Measurements from ENCODE around the gene ERN1. TPM values are rescaled to one million over a fixed set of nuclear protein-coding genes. Genes with fewer than 3 reads are reported as not detected.
A peak's percentile ranks its signal among the peaks of the same experiment; 100 is the strongest.

The ERN1 gene
- total RNA-seq, 1 donor from 2014 or later: 7.1 TPM

DNA sequence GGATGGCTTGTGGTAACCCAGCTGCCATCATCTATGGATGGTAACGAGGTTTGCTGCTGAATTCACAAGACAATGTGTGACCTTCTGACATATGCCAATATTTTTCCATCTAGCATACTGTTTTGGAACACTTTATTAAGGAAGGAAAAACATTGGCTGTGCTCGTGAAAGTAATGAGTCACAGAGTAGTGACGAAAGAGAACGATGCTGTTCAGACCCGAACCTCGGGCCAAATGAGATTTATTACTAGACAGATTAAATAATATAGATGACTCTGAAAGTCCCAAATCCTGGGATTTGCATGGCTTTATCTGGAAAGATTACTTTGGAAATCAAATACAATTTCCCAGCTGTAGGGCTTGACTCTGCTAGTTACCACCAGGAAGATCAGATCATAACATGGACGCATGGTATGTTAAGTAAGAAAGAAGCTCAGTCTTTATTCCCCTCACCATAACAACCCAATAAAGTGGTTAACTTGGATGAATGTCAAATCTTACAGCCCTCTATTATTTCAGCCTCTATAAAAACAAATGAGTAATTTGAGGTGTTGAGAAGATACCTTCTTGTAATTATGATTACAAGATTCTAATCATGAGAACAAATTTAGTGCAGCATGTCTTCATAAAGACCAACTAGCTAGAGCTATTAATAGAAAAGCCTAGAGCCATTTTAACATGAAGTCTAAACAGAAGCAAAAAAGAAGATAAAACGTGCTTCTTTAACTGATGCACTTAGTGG, 32.6 kb downstream of the ERN1 start:
- ATAC-seq (peak; percentile 31), DNase-seq (ENCODE audit: missing footprints) (no peak)
- intact Hi-C loops (cut with DNase I): no loop called here

GRCh38 chr17:64096037-64096436, 33.9 kb downstream of the ERN1 start:
- ATAC-seq: no peak
- intact Hi-C loops (cut with DNase I): no loop called here
- no peak for DNase-seq (ENCODE audit: missing footprints)

- intact Hi-C loops (cut with DNase I): no loop called here
- DNase-seq (ENCODE audit: missing footprints) (no peak), ATAC-seq (no peak)
These were observed 34.6 kb downstream of the ERN1 start for GRCh38 chr17:64095144-64095882.

DNA sequence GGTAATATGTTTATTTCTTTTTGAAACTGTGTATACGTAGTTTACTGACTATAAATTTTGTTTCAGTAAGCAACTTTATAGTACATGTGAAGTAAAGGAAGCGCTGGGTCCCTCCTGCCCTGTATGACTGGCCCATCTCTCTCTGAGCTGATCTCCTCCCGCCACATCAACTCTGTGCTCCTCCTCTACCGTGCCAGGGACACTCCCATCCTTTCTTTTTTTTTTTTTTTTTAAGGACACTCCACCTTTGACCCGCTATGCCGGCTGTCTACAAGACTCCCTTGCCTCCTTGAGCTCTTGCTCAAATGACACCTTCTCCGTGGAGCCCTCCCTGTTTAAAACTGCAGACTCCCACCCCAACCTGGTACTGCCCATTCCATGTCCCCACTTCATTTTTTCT, 35.5 kb downstream of the ERN1 start:
- DNase-seq (ENCODE audit: missing footprints): no peak
- ATAC-seq: no peak
- intact Hi-C loops (cut with DNase I): no loop called here

DNA sequence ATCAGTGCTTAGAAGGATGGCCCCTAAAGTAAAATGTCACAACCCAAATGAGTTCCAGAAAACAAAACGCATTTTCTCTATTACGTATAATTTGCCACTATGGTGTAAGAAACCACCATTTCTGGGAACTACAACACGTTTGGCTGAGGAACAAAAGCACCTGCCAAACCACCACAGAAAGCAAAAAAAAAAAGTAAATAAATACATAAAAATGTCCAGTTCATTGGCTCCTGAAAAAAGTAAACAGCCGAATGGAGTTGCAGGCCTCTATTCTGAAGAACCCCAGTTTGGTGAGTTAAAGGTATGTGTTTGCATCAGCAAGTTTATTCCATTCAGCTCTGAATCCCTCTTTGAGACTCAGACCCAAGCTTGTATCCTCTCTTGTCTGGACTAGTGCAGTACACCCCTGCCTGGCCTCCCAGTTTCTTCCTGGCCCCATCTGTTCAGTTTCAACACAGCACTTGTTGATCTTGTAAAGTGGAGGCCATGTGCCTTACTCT, 36.9 kb downstream of the ERN1 start:
- ATAC-seq (no peak), DNase-seq (ENCODE audit: missing footprints) (no peak)
- intact Hi-C loops (cut with DNase I): no loop called here

DNA sequence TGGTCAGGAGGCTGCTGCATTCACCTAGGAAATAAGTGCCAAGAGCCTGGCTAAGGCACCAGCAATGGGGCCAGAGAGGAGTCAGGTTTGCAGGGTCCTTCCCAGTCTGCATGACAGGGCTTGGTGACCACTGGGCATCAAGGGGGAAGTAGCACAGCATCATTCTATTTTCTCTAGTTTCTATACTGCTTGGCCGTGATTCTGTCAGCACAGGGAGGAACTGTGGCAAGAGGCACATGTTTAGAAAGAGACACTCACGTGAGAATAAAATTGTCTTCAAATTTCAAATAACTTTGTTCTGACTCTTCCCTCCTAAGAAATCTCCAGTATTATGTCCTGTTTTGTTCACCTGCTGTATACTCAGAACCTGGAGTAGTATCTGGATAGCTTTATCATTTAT, 37.8 kb downstream of the ERN1 start:
- ATAC-seq (no peak), DNase-seq (ENCODE audit: missing footprints) (no peak)
- intact Hi-C loops (cut with DNase I): no loop called here

DNA sequence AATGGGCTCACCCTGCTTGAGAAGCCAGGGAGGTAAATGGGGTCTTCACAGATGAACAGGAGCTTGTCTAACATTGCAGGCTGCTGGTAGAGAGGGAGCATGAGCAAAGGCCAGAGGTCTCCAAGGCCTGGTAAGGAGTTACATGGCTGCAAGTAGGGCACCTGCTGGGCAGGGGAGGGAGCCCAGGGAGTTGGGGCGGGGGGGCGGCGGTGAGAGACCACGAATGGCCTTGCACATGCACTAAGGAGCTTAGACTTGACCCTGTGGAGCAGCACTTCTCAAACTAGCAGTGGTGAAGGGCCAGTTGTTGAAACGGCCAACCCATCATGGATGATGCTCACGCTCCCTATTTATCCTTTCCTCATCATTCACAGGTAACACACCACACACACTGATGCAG, 38.4 kb downstream of the ERN1 start:
- ATAC-seq: no peak
- intact Hi-C loops (cut with DNase I): no loop called here
- DNase-seq (ENCODE audit: missing footprints): no peak

DNA sequence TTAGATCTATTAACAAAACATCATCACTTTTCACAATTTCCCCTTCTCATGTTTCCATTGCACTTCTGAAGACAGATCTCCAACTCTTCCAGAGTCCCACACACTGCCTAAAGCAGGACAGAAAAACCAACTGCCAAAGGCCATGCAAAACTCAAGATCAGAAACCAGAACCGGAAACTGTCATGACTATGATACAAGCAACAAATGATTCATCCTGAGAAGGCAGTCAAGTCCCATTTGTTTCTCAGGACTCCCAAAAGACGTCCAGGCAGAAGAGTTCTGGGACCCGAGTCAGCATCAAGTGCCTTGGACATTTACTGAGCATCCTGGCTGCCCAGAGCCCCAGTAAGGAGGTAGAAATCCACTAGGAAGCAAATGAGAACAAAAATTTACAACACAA, 38.8 kb downstream of the ERN1 start:
- DNase-seq (ENCODE audit: missing footprints) (no peak), ATAC-seq (no peak)
- intact Hi-C loops (cut with DNase I): no loop called here

- DNase-seq (ENCODE audit: missing footprints) (no peak), ATAC-seq (no peak)
- intact Hi-C loops (cut with DNase I): no loop called here
These were observed 39.8 kb downstream of the ERN1 start for GRCh38 chr17:64090144-64090543.

- no peak for DNase-seq (ENCODE audit: missing footprints)
- intact Hi-C loops (cut with DNase I): no loop called here
- no peak for ATAC-seq
These were observed 42.5 kb downstream of the ERN1 start for GRCh38 chr17:64087252-64088005.

DNA sequence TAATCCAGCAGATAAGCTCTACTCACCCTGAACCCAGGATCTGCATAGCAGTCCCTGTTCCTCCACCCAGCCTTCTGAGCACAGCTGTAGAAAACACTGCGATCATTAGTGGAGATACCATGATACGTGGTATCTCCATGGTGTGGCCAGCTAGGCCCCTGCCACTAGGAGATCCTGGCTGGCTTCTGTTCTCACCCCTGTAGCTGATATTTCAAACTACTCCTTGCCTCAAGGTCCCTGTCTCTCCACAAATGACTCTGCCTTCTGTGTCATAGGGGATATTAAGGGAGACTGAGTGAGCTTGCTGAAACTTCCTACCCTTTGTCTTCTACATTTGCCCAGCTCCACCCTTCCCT, 44.3 kb downstream of the ERN1 start:
- intact Hi-C loops (cut with DNase I): no loop called here
- ATAC-seq (no peak), DNase-seq (ENCODE audit: missing footprints) (no peak)

GRCh38 chr17:64084940-64085649, 44.8 kb downstream of the ERN1 start:
- intact Hi-C loops (cut with DNase I): no loop called here
- DNase-seq (ENCODE audit: missing footprints): no peak
- no peak for ATAC-seq

DNA sequence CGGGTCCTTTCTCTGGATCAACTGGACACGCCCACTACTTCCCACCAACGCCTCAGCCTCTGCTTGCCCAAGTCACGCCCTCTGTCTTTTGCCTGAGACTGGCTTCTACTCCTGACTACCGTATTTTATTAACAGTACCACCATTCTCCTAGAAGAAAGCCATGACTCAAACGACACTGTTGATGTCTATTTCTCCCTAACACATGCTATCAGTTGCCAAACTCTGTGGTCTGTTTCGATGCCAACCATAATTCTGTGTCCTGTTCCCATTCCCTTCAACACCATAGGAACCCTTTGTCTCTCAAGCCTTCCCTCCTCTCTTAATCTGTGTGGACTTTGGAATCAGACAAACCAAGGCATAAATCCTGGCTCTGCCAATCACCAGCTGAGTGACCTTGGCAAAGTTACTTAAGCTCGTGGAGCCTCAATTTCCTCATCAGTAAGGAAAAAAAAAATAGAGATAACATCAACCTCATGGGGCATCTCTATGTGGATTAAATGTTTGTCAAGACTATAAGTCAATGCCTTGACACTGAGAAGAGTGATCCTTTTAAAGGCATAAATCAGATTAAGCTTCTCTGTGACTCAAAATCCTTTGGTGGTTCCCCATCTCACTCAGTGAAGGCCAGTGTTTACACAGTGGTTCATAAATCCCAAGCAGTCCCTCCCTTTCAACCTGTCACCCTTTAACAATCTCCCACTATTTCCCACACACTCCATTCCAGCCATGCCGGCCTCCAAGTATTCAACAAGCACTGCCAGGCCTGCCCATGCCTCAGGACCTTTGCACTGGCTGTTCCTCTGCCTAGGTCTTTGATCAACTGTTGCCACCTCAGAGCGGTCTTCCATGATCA, 45.6 kb downstream of the ERN1 start:
- DNase-seq (ENCODE audit: missing footprints) (no peak), ATAC-seq (no peak)

DNA sequence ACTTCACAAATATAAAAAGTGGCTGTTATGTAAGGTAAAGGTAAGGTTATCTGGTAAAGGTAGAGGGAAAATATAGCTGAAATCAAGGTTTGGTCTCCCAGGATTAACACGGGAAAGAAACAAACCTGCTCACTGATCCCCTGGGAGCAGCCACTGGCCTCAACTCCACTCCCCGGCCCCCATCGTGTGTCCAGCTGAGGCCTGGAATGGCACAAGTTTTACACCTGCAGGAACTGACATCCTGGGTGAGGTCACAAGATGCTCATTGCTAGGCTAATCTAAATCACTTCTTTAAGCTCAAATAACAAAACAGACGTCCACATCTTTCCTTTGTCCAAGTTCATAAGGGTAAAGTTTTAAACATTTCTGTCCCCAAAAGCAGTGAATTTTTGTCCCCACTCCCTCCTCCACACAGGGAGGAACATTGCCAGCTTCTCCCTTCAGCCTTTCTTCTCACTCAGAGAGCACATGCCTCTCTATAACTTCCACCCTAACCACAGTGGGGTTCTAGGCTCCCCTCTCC, 46.3 kb downstream of the ERN1 start:
- peak; percentile 37 for ATAC-seq
- intact Hi-C loops (cut with DNase I): no loop called here
- no peak for DNase-seq (ENCODE audit: missing footprints)

More for the DNA sequence above, 45.6 kb downstream of the ERN1 start:
- intact Hi-C loops (cut with DNase I): no loop called here

GRCh38 chr17:64083093-64083492, 46.9 kb downstream of the ERN1 start:
- DNase-seq (ENCODE audit: missing footprints) (no peak), ATAC-seq (no peak)
- intact Hi-C loops (cut with DNase I): no loop called here

DNA sequence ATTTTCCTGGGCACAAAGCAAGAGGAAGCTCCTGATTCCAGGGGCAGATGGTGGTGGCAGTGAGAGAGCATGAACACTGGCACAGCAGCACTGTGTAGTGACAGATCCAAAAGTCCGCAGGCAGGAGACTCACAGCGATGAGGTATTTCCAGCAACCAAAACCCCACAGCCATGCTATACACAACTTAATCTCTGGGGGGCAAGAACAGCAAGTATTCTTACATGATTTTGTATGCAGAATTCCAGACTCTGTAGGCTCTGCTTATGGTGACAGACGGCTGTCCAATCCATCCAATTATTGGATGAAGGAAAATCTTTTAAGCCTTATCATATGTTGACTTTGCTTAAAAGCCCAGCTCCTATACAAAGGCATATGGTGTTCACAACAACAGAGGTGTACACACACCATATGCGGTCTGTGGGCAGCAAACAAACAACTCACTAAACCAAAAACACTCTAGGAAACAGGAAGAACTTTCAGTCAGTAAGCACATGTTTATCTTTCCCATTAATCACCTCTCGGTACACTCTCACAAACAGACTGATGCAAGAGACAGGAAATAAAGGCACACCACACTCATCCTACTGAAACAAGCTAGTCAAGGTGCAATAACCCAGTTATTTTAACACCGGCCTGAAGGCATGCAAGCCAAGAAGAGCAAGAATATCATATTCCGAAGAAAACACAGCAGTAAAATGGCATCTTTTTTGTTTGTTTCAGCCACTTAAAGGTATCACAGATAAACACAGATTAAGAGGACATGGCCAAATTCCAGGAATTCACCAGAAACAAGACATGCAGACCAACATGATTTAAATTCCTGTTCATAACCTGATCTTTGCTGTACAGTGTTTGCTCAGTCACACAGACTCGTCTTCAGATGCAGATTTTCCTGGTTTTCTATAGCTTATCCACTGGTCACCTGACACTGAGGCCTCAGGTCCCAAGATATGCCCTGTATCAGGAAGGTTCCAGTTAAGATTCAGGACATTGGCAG, 47.8 kb downstream of the ERN1 start:
- intact Hi-C loops (cut with DNase I): no loop called here
- DNase-seq (ENCODE audit: missing footprints): no peak
- no peak for ATAC-seq

DNA sequence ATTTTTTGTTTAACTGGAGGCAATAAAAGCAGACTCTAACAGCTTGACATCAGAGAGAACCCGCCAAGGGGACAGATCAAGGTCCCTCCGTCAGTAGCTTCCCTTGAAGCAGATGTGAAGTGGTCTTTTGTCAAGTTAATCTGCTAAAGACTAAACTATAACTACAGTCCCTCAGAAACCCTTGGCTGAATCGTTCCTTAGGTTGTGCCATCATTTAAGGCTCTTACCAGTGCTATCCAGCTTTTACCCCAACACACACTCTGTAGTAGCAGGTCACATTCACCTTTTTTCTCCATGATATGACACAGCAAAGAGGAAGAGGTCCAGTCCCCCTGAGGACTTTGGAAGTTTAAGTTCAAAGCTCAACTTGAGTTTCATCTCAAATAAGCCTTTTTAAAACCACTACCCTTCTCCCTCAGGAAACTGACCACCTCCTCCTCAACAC, 49.7 kb downstream of the ERN1 start:
- ATAC-seq: no peak
- no peak for DNase-seq (ENCODE audit: missing footprints)

More for the DNA sequence above, 49.7 kb downstream of the ERN1 start:
- intact Hi-C loops (cut with DNase I): no loop called here

Data from Right ventricle myocardium inferior (tissue), 1 donor.